ENCODE data around the gene DIDO1.

Gene DIDO1

DNA sequence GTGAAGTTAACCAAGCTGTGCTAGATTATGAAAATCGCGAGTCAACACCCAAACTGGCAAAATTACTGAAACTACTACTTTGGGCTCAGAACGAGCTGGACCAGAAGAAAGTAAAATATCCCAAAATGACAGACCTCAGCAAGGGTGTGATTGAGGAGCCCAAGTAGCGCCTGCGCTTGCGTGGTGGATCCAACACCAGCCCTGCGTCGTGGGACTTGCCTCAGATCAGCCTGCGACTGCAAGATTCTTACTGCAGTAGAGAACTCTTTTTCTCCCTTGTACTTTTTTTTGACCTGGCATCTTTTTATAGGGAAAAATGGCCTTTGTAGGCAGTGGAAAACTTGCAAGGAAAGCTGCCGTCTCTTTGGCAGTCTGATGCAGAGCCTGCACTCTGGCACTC, 18.4 kb upstream of the DIDO1 start:
- no peak overlapping the region for H3K4me3 ChIP-seq (ENCODE audit: low read depth, low read length)
- no peak for DNase-seq (ENCODE audit: low read depth, low spot score)
- TF ChIP-seq CTCF (IDR thresholded peaks at IDR 0.05; ENCODE audit: insufficient read depth, low read length, missing control alignments), result no peak
- CTCF ChIA-PET, result interaction anchor here (1.9 kb wide), 1 partner anchor 28 kb away, joined by 6 read pairs; no protein-coding TSS in a partner anchor
- POLR2A ChIA-PET, result no interaction called here

DNA sequence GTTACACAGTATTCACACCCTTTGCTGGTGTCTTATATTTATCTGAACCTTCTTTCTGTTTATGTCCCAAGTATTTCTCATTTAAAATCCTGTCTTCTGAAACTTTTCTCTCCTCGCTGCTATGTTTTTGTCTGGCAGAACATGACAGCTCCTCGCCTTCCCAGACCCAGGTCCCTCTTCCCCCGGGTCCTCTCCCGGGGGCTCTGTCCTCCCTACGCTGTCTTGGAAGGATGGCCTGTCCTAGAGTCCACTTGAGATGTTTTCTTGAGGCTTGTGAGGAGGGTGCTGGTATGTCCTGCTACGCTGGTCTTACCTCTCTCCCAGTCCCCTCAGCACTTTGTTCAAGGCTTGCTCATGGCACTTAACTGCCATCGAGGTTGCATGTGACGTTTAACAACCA, 17.9 kb upstream of the DIDO1 start:
- no peak for DNase-seq (ENCODE audit: low read depth, low spot score)
- TF ChIP-seq CTCF (IDR thresholded peaks at IDR 0.05; ENCODE audit: insufficient read depth, low read length, missing control alignments), result no peak
- ChIA-PET CTCF (interaction anchor here (1.9 kb wide), 1 partner anchor 29 kb away, joined by 6 read pairs; no protein-coding TSS in a partner anchor), POLR2A (interaction anchor here (0.7 kb wide), 1 partner anchor 245 kb away, joined by 4 read pairs; no protein-coding TSS in a partner anchor)
- no peak overlapping the region for H3K4me3 ChIP-seq (ENCODE audit: low read depth, low read length)

DNA sequence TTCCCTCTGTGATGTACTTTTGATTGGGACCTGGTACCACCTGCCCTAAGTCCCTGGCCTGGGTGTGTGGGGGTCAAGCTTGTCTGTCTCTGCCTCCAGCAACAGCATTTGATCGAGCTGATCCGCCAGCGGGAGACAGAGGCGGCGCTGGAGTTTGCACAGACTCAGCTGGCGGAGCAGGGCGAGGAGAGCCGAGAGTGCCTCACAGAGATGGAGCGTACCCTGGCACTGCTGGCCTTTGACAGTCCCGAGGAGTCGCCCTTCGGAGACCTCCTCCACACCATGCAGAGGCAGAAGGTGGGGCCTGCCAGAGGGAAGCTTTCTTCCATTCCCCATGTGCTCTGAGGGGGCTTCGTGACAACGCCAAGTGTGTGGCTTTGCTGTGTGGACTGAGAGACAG, 17.1 kb upstream of the DIDO1 start:
- CTCF ChIA-PET, result interaction anchor here (2.1 kb wide), 1 partner anchor 10 kb away, joined by 7 read pairs; the partner anchor contains the start of gene SLC17A9
- POLR2A ChIA-PET, result no interaction called here
- H3K4me3 ChIP-seq (ENCODE audit: low read depth, low read length), result no peak overlapping the region
- DNase-seq (ENCODE audit: low read depth, low spot score), result no peak
- TF ChIP-seq CTCF (IDR thresholded peaks at IDR 0.05; ENCODE audit: insufficient read depth, low read length, missing control alignments), result no peak

- no peak for DNase-seq (ENCODE audit: low read depth, low spot score)
- no peak overlapping the region for H3K4me3 ChIP-seq (ENCODE audit: low read depth, low read length)
- no peak for TF ChIP-seq CTCF (IDR thresholded peaks at IDR 0.05; ENCODE audit: insufficient read depth, low read length, missing control alignments)
- ChIA-PET POLR2A (no interaction called here), CTCF (interaction anchor here (1.3 to 2.1 kb wide), 2 partner anchors 11 to 30 kb away, joined by 4 to 7 read pairs; partner anchors contain the start of gene SLC17A9)
Measured at GRCh38 chr20:62942456-62942855, 16.2 kb upstream of the DIDO1 start.

- ChIA-PET CTCF (interaction anchor here (0.9 to 2.1 kb wide), 3 partner anchors 8 to 31 kb away, joined by 4 to 7 read pairs (median 5); partner anchors contain the start of gene SLC17A9), POLR2A (no interaction called here)
- TF ChIP-seq CTCF (IDR thresholded peaks at IDR 0.05; ENCODE audit: insufficient read depth, low read length, missing control alignments), result no peak
Measured at GRCh38 chr20:62941792-62942191, 15.5 kb upstream of the DIDO1 start.

DNA sequence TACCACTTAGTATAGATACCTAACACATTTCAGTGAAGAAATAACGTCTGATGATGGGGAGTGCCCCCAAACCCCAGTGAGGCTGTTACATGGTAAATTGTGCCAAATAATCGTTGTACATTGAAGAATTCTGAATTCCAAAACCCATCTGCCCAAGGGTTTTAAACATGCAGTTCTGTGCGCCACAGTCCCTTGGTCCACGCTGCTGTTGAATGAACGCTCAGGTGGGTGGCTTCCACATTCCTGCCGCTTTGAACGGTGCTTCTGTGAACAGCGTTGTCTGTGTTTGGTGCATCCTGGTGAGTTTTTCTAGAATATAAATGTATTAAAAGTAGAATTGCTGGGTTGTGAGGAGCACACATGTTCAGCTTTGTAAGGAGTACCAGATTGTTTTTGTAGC, 14.6 kb upstream of the DIDO1 start:
- no peak for TF ChIP-seq CTCF (IDR thresholded peaks at IDR 0.05; ENCODE audit: insufficient read depth, low read length, missing control alignments)
- POLR2A ChIA-PET, result no interaction called here

More at GRCh38 chr20:62941792-62942191, 15.5 kb upstream of the DIDO1 start:
- DNase-seq (ENCODE audit: low read depth, low spot score), result no peak
- no peak overlapping the region for H3K4me3 ChIP-seq (ENCODE audit: low read depth, low read length)

More for the DNA sequence above, 14.6 kb upstream of the DIDO1 start:
- CTCF ChIA-PET, result interaction anchor here (0.9 kb wide), 1 partner anchor 9 kb away, joined by 5 read pairs; no protein-coding TSS in a partner anchor
- no peak overlapping the region for H3K4me3 ChIP-seq (ENCODE audit: low read depth, low read length)
- DNase-seq (ENCODE audit: low read depth, low spot score), result no peak

All from AG04449 (cell line).